Endothelial cell of umbilical vein (primary cell): ENCODE results near the gene TK2. TPM values are rescaled to one million over a fixed set of nuclear protein-coding genes. Genes with fewer than 3 reads are reported as not detected.

ENCODE experiments used
- BruUV-seq: library from RNA; stranded (reverse); fragments of 400-500 nt; replicated peaks from 2 replicates; lab custom pipeline; 2021; lab: Mats Ljungman, UMichigan
- CTCF ChIA-PET: fragments of 300-600, 350-600 bp; sonication (Branson Sonifier 250); formaldehyde crosslinking; loops from one replicate; lab custom pipeline; 2021; ENCODE audit warnings: antibody characterized with exemption, inconsistent platforms; lab: Charles Lee
- POLR2A ChIA-PET: fragments of 300-600, 350-600 bp; sonication (Branson Sonifier 250); formaldehyde crosslinking; loops from one replicate; lab custom pipeline; 2021; ENCODE audit warnings: antibody characterized with exemption, inconsistent platforms; lab: Charles Lee
- DNase-seq: peaks from one replicate; pipeline ENCODE4 v3.0.0-alpha.2; 2011; ENCODE audit warnings: low read depth, low spot score
- FAIRE-seq: peaks from 2 replicates; lab custom pipeline; 2011; peaks lifted over from hg19 to GRCh38; lab: Jason Lieb, UNC
- H2AFZ ChIP-seq: 2 replicates; pipeline ENCODE4 v1.6.0; 2012; ENCODE audit warnings: low read depth, low read length, control low read depth, inconsistent platforms
- H3K27ac ChIP-seq: 2 replicates; pipeline ENCODE4 v1.5.1; 2011; ENCODE audit warnings: low read depth, mild to moderate bottlenecking, control low read depth, low read length, moderate library complexity; ENCODE audit not compliant: insufficient read depth
- H3K27me3 ChIP-seq, 2 experiments: 2 replicates each; pipeline versions ENCODE4 v1.6.0 to v1.6.1; 2011; ENCODE audit warnings: low read length in 2 of 2, mixed read lengths in 1 of 2; ENCODE audit not compliant: control insufficient read depth in 2 of 2, insufficient read depth in 2 of 2
- H3K36me3 ChIP-seq, 2 experiments: 2 replicates in 1 of 2; 3 replicates in 1 of 2; pipeline ENCODE4 v1.5.1; 2011; ENCODE audit warnings: low read length in 2 of 2, mild to moderate bottlenecking in 1 of 2, moderate library complexity in 1 of 2; ENCODE audit not compliant: control insufficient read depth in 2 of 2, insufficient read depth in 2 of 2; ENCODE audit errors: extremely low read depth in 1 of 2
- H3K4me1 ChIP-seq: 3 replicates; pipeline ENCODE4 v1.5.1; 2011; ENCODE audit warnings: mild to moderate bottlenecking, low read length; ENCODE audit not compliant: control insufficient read depth, insufficient read depth; ENCODE audit errors: extremely low read depth
- H3K4me2 ChIP-seq: 2 replicates; pipeline ENCODE4 v1.6.1; 2011; ENCODE audit warnings: low read length, control low read depth, mixed read lengths; ENCODE audit not compliant: insufficient read depth
- H3K4me3 ChIP-seq, 3 experiments: fragments of 200-600 bp in 1 of 3; sonication (generic), shearing (Covaris generic) in 1 of 3; replicated peaks in 1 of 3; 2 replicates each; pipeline ENCODE4 v1.5.1; 2011 to 2016; ENCODE audit warnings: control low read depth in 3 of 3, low read length in 3 of 3, mild to moderate bottlenecking in 2 of 3, inconsistent platforms in 1 of 3, low read depth in 1 of 3, moderate library complexity in 1 of 3; ENCODE audit not compliant: insufficient read depth in 1 of 3
- H3K79me2 ChIP-seq: 2 replicates; pipeline ENCODE4 v1.6.0; 2012; ENCODE audit warnings: low read length, inconsistent platforms; ENCODE audit not compliant: control insufficient read depth, insufficient read depth
- H3K9ac ChIP-seq: replicated peaks from 2 replicates; pipeline ENCODE3; 2011; ENCODE audit warnings: low read length, control low read depth; ENCODE audit not compliant: insufficient read depth; ENCODE audit errors: extremely low read depth
- H3K9me1 ChIP-seq: replicated peaks from 3 replicates; pipeline ENCODE4 v1.6.0; 2011; ENCODE audit warnings: mild to moderate bottlenecking, low read length; ENCODE audit not compliant: control insufficient read depth, insufficient read depth; ENCODE audit errors: extremely low read depth
- H3K9me3 ChIP-seq: replicated peaks from 2 replicates; pipeline ENCODE4 v1.5.1; 2012; ENCODE audit warnings: low read length, inconsistent platforms; ENCODE audit not compliant: control insufficient read depth, insufficient read depth
- H4K20me1 ChIP-seq: replicated peaks from 2 replicates; pipeline ENCODE3; 2011; ENCODE audit warnings: mild to moderate bottlenecking, low read length; ENCODE audit not compliant: control insufficient read depth, insufficient read depth; ENCODE audit errors: extremely low read depth
- FOS ChIP-seq: IDR thresholded peaks from 2 replicates; pipeline ENCODE4 v1.6.1; 2011; ENCODE audit warnings: mild to moderate bottlenecking, low read length, moderate library complexity, borderline replicate concordance; ENCODE audit not compliant: insufficient read depth
- GATA2 ChIP-seq: IDR thresholded peaks from 2 replicates; pipeline ENCODE4 v1.7.0; 2011; ENCODE audit warnings: low read depth, mild to moderate bottlenecking, moderate library complexity, mixed read lengths, low read length; ENCODE audit not compliant: insufficient read length, insufficient read depth
- JUN ChIP-seq: IDR thresholded peaks from 2 replicates; pipeline ENCODE4 v1.6.1; 2011; ENCODE audit warnings: borderline replicate concordance, low read depth; ENCODE audit not compliant: insufficient read length, insufficient read depth
- MYC ChIP-seq: IDR thresholded peaks from one replicate; pipeline ENCODE4 v1.6.1; 2011; ENCODE audit warnings: mild to moderate bottlenecking, low read depth, low read length
- POLR2A ChIP-seq: IDR thresholded peaks from 2 replicates; pipeline ENCODE4 v1.6.1; 2012; ENCODE audit warnings: low read depth, mild to moderate bottlenecking, control low read depth, low read length
- POLR2AphosphoS5 ChIP-seq: IDR thresholded peaks from 2 replicates; pipeline ENCODE4 v1.6.1; 2012; ENCODE audit warnings: low read depth, mild to moderate bottlenecking, control low read depth, low read length, moderate library complexity; ENCODE audit not compliant: insufficient read depth
- dilution Hi-C: fragments of 300-500 bp; cut with MboI; formaldehyde crosslinking; loops from one replicate; pipeline ENCODE4 v1.15.0; 2019; ENCODE audit warnings: low sequenced_read_pairs; ENCODE audit not compliant: extremely low pct_ligation_motif_present
- intact Hi-C: fragments of 100-400 bp; cut with micrococcal nuclease; formaldehyde crosslinking; loops from one replicate; pipeline ENCODE4 v1.10.0; 2022
- polyA plus RNA-seq, 4 experiments: library from polyadenylated mRNA; depleted of rRNA in 3 of 4; stranded (reverse) in 3 of 4; unstranded in 1 of 4; fragments of >200 nt; gene quantifications; 2 replicates each; pipeline versions ENCODE4 v1.2.1 to v1.2.3, GENCODE V29; 2011 to 2012; ENCODE audit warnings: missing spikeins in 1 of 4
- total RNA-seq: library from RNA; stranded (reverse); gene quantifications from 2 replicates; pipeline ENCODE4 v1.2.3, GENCODE V29; 2021

TK2 gene
- total and polyA plus RNA-seq, 2 donors (not counting 3 experiments of a cell fraction or from before 2014, with no cell fraction given): 12.1 to 25.2 TPM

GRCh38 chr16:66511602-66512271 is 38.2 kb downstream of the TK2 start:
- H3K4me2 ChIP-seq: no peak overlapping the region
- no peaks in the 10 kb centered on the region for H3K27me3 ChIP-seq
- no peak overlapping the region for H3K4me3 ChIP-seq
- H3K79me2 ChIP-seq: no peaks in the 10 kb centered on the region
- H3K4me1 ChIP-seq: peaks cover 58% of the 10 kb centered on the region
- FAIRE-seq (peak; percentile 91), DNase-seq (peak; percentile 70)
- no peaks in the 10 kb centered on the region for H3K9me1 ChIP-seq
- no peaks in the 10 kb centered on the region for H3K9me3 ChIP-seq
- BruUV-seq: no TSS peak
- H3K36me3 ChIP-seq: no peaks in the 10 kb centered on the region
- peak overlapping the region; percentile 86 for H3K27ac ChIP-seq
- TF ChIP-seq JUN (peak; percentile 34), FOS (peak; percentile 50), POLR2AphosphoS5 (peak; percentile 20), GATA2 (peak; percentile 27), MYC (no peak), POLR2A (no peak)
- H2AFZ ChIP-seq: no peak overlapping the region
- ChIA-PET POLR2A (interaction anchor here (1.2 kb wide), 1 partner anchor 41 kb away, joined by 4 read pairs; the partner anchor contains the start of gene CKLF), CTCF (interaction anchor here (0.6 to 4.1 kb wide), 20 partner anchors 9 to 319 kb away, joined by 3 to 32 read pairs (median 5); partner anchors contain the start of genes CKLF and NAE1)
- peak overlapping the region; percentile 67 for H3K9ac ChIP-seq
- no peaks in the 10 kb centered on the region for H4K20me1 ChIP-seq
- dilution Hi-C loops (no loop called here), intact Hi-C loops (loop anchor here (1.0 kb wide), 1 partner anchor 151 kb away; no protein-coding TSS in a partner anchor)
